ENCODE results near the gene SHOC2. TPM values are rescaled to one million over a fixed set of nuclear protein-coding genes. Genes with fewer than 3 reads are reported as not detected.

SHOC2 gene
- polyA plus RNA-seq, 1 donor from 2014 or later = 46.0 TPM

DNA sequence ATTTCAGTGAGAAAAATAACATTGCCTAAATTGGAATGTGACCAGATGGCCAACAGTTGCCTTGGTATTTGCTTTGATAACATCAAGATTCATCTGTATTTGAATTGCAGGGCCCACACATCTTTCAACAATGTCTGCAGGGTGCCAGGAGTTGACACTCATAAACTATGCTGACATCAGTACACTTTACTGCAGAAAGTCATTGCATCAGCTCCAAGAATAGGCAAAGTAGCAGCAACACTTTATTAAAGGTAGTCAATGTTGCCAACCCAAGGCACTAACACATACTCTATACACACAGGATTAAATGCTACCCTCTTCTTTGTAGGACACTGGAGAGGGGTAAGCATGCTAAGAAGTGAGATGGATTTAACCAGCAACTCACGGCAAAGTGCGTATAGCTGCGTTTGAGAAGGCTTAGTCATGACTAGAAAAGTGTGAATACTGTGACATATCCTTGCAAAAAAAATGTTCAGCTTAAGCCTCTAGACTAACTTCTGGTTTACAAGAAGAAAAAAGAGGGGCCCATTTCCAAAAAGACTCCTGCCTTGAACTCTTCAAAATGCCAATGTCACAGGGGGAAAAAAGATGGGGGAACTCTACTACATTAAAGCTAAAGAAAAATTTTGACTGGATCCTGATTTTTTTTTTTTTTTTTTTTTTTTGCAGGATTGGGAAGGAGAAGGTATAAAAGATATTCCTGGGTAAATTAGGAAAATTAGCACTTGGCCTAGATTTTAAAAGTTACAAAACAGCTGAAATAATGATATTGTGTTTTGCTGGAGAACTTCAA lies 2.7 kb upstream of the SHOC2 start:
- Histone ChIP-seq H3K27ac (ENCODE audit: low read length) (no peak overlapping the region), H3F3A (ENCODE audit: insufficient read depth, low read length, poor library complexity, severe bottlenecking) (no peaks in the 10 kb centered on the region), H3K36me3 (ENCODE audit: insufficient read depth, low read length) (no peaks in the 10 kb centered on the region), H3K9ac (ENCODE audit: low read length) (no peak overlapping the region), H3K4me3 (ENCODE audit: low read length) (no peak overlapping the region), H3K79me2 (replicated peaks; ENCODE audit: insufficient read depth, low read length) (peaks cover 30% of the 10 kb centered on the region), H3K27me3 (ENCODE audit: insufficient read depth, low read depth, low read length) (no peaks in the 10 kb centered on the region), H3K4me2 (ENCODE audit: low read length) (no peak overlapping the region), H3K9me3 (ENCODE audit: low read length) (no peaks in the 10 kb centered on the region), H2AFZ (ENCODE audit: low read depth, low read length) (no peak overlapping the region), H4K20me1 (ENCODE audit: insufficient read depth) (no peaks in the 10 kb centered on the region), H3K9me2 (ENCODE audit: insufficient read depth, low read length) (no peaks in the 10 kb centered on the region)
- no peak for TF ChIP-seq POLR2AphosphoS5 (IDR thresholded peaks at IDR 0.05)
- no peak for TF ChIP-seq SMC3 (conservative IDR thresholded peaks at IDR 0.05; ENCODE audit: poor library complexity)
- no peak for TF ChIP-seq EZH2 (IDR thresholded peaks at IDR 0.05; ENCODE audit: borderline replicate concordance, insufficient read depth, low read length, poor library complexity, severe bottlenecking)
- no peak for TF ChIP-seq MXI1 (conservative IDR thresholded peaks at IDR 0.05; ENCODE audit: poor library complexity, severe bottlenecking)
- no peak for TF ChIP-seq RAD21 (conservative IDR thresholded peaks at IDR 0.05)
- TF ChIP-seq, protein P1, sequence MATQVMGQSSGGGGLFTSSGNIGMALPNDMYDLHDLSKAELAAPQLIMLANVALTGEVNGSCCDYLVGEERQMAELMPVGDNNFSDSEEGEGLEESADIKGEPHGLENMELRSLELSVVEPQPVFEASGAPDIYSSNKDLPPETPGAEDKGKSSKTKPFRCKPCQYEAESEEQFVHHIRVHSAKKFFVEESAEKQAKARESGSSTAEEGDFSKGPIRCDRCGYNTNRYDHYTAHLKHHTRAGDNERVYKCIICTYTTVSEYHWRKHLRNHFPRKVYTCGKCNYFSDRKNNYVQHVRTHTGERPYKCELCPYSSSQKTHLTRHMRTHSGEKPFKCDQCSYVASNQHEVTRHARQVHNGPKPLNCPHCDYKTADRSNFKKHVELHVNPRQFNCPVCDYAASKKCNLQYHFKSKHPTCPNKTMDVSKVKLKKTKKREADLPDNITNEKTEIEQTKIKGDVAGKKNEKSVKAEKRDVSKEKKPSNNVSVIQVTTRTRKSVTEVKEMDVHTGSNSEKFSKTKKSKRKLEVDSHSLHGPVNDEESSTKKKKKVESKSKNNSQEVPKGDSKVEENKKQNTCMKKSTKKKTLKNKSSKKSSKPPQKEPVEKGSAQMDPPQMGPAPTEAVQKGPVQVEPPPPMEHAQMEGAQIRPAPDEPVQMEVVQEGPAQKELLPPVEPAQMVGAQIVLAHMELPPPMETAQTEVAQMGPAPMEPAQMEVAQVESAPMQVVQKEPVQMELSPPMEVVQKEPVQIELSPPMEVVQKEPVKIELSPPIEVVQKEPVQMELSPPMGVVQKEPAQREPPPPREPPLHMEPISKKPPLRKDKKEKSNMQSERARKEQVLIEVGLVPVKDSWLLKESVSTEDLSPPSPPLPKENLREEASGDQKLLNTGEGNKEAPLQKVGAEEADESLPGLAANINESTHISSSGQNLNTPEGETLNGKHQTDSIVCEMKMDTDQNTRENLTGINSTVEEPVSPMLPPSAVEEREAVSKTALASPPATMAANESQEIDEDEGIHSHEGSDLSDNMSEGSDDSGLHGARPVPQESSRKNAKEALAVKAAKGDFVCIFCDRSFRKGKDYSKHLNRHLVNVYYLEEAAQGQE (IDR thresholded peaks at IDR 0.05; ENCODE audit: borderline replicate concordance) = no peak
- TF ChIP-seq, protein P2, sequence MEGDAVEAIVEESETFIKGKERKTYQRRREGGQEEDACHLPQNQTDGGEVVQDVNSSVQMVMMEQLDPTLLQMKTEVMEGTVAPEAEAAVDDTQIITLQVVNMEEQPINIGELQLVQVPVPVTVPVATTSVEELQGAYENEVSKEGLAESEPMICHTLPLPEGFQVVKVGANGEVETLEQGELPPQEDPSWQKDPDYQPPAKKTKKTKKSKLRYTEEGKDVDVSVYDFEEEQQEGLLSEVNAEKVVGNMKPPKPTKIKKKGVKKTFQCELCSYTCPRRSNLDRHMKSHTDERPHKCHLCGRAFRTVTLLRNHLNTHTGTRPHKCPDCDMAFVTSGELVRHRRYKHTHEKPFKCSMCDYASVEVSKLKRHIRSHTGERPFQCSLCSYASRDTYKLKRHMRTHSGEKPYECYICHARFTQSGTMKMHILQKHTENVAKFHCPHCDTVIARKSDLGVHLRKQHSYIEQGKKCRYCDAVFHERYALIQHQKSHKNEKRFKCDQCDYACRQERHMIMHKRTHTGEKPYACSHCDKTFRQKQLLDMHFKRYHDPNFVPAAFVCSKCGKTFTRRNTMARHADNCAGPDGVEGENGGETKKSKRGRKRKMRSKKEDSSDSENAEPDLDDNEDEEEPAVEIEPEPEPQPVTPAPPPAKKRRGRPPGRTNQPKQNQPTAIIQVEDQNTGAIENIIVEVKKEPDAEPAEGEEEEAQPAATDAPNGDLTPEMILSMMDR (IDR thresholded peaks at IDR 0.05; ENCODE audit: poor library complexity, severe bottlenecking) = no peak
- no peak for TF ChIP-seq TAF1 (IDR thresholded peaks at IDR 0.05; ENCODE audit: low read depth)
- TF ChIP-seq EP300 (conservative IDR thresholded peaks at IDR 0.05; ENCODE audit: poor library complexity, severe bottlenecking) = no peak

DNA sequence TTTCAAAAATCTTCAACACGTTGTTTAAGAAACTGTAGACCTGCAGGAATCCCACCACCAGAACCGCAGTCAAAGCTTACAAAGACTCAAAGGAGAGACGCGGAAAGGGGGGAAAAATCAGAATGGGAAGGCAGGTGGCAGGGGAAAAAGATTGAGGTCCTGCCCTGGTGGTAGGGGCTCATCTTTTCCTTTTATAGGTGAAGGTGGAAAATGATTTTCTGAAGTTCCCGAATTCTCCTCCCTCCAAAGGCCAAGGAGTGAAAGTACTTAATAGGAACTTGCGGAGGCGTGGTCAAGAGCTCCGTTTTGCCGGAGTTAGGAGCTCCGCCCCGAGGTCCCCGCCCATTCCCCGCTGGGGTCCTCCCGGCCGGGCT lies 1.1 kb upstream of the SHOC2 start:
- Histone ChIP-seq H4K20me1 (ENCODE audit: insufficient read depth) (no peaks in the 10 kb centered on the region), H3K79me2 (replicated peaks; ENCODE audit: insufficient read depth, low read length) (peaks cover 45% of the 10 kb centered on the region), H3F3A (ENCODE audit: insufficient read depth, low read length, poor library complexity, severe bottlenecking) (no peaks in the 10 kb centered on the region), H3K27ac (ENCODE audit: low read length) (peak overlapping the region; percentile 94), H3K4me2 (ENCODE audit: low read length) (peak overlapping the region; percentile 86), H3K4me3 (ENCODE audit: low read length) (peak overlapping the region; percentile 89), H3K9ac (ENCODE audit: low read length) (peak overlapping the region; percentile 87), H3K36me3 (ENCODE audit: insufficient read depth, low read length) (no peaks in the 10 kb centered on the region), H3K9me3 (ENCODE audit: low read length) (no peaks in the 10 kb centered on the region), H2AFZ (ENCODE audit: low read depth, low read length) (peak overlapping the region; percentile 84), H3K9me2 (ENCODE audit: insufficient read depth, low read length) (no peaks in the 10 kb centered on the region), H3K27me3 (ENCODE audit: insufficient read depth, low read depth, low read length) (no peaks in the 10 kb centered on the region)
- TF ChIP-seq RAD21 (conservative IDR thresholded peaks at IDR 0.05) (no peak), EZH2 (IDR thresholded peaks at IDR 0.05; ENCODE audit: borderline replicate concordance, insufficient read depth, low read length, poor library complexity, severe bottlenecking) (no peak), POLR2AphosphoS5 (IDR thresholded peaks at IDR 0.05) (no peak), TAF1 (IDR thresholded peaks at IDR 0.05; ENCODE audit: low read depth) (no peak), SMC3 (conservative IDR thresholded peaks at IDR 0.05; ENCODE audit: poor library complexity) (no peak), MXI1 (conservative IDR thresholded peaks at IDR 0.05; ENCODE audit: poor library complexity, severe bottlenecking) (no peak), EP300 (conservative IDR thresholded peaks at IDR 0.05; ENCODE audit: poor library complexity, severe bottlenecking) (no peak)
- TF ChIP-seq, protein P2 (IDR thresholded peaks at IDR 0.05; ENCODE audit: poor library complexity, severe bottlenecking) = no peak
- TF ChIP-seq, protein P1 (IDR thresholded peaks at IDR 0.05; ENCODE audit: borderline replicate concordance) = no peak
